Karpas-422 (cell line): ENCODE data around the gene MYNN. TPM values are rescaled to one million over a fixed set of nuclear protein-coding genes. Genes with fewer than 3 reads are reported as not detected.

ENCODE experiments used
- DNase-seq: peaks from one replicate; pipeline ENCODE4 v3.0.0-alpha.2; 2015
- H2AFZ ChIP-seq: fragments of 200-600 bp; sonication (generic); 2 replicates; pipeline ENCODE4 v1.6.1; 2014; ENCODE audit warnings: antibody characterized with exemption, low read length, mixed read lengths
- H3K27ac ChIP-seq: fragments of 200-600 bp; sonication (generic); 2 replicates; pipeline ENCODE4 v1.5.1; 2014; ENCODE audit warnings: mild to moderate bottlenecking, low read length, moderate library complexity
- H3K27me3 ChIP-seq: fragments of 200-600 bp; sonication (generic); 2 replicates; pipeline ENCODE4 v1.6.1; 2014; ENCODE audit warnings: low read length, mixed read lengths
- H3K36me3 ChIP-seq: fragments of 200-600 bp; sonication (generic); 2 replicates; pipeline ENCODE4 v1.6.1; 2014; ENCODE audit warnings: low read length, mixed read lengths; ENCODE audit not compliant: insufficient read depth
- H3K4me1 ChIP-seq: fragments of 200-600 bp; sonication (generic); 2 replicates; pipeline ENCODE4 v1.6.1; 2014; ENCODE audit warnings: mild to moderate bottlenecking, low read length, mixed read lengths
- H3K4me2 ChIP-seq: fragments of 200-600 bp; sonication (generic); 2 replicates; pipeline ENCODE4 v1.6.1; 2014; ENCODE audit warnings: low read length, low read depth, mild to moderate bottlenecking; ENCODE audit not compliant: poor library complexity, severe bottlenecking
- H3K4me3 ChIP-seq: fragments of 200-600 bp; sonication (generic); 2 replicates; pipeline ENCODE4 v1.5.1; 2014; ENCODE audit warnings: mild to moderate bottlenecking, antibody characterized with exemption, low read length, mixed read lengths
- H3K79me2 ChIP-seq: fragments of 200-600 bp; sonication (generic); 2 replicates; pipeline ENCODE4 v1.6.1; 2014; ENCODE audit warnings: mild to moderate bottlenecking, low read length, mixed read lengths
- H3K9ac ChIP-seq: fragments of 200-600 bp; sonication (generic); 2 replicates; pipeline ENCODE4 v1.6.0; 2014; ENCODE audit warnings: low read length
- H3K9me2 ChIP-seq: fragments of 200-600 bp; sonication (generic), shearing (Covaris generic); replicated peaks from 2 replicates; pipeline ENCODE4 v1.6.0; 2014; ENCODE audit warnings: mild to moderate bottlenecking, low read length, moderate library complexity; ENCODE audit not compliant: insufficient read depth
- H3K9me3 ChIP-seq: fragments of 300-700, 200-600 bp; sonication (generic); 2 replicates; pipeline ENCODE4 v1.6.1; 2014; ENCODE audit warnings: low read length, mixed read lengths
- H4K20me1 ChIP-seq: fragments of 200-600 bp; sonication (generic); 2 replicates; pipeline ENCODE4 v1.6.1; 2014; ENCODE audit warnings: mild to moderate bottlenecking, antibody characterized with exemption, low read length, low read depth; ENCODE audit not compliant: insufficient read depth
- total RNA-seq: library from RNA; depleted of rRNA; stranded (reverse); fragments of >200 nt; shearing (Covaris generic); gene quantifications from 2 replicates; pipeline ENCODE4 v1.2.3, GENCODE V29; 2014; ENCODE audit warnings: low replicate concordance

The MYNN gene
- total RNA-seq, 1 experiment from 2014 or later, result 22.7 TPM

DNA sequence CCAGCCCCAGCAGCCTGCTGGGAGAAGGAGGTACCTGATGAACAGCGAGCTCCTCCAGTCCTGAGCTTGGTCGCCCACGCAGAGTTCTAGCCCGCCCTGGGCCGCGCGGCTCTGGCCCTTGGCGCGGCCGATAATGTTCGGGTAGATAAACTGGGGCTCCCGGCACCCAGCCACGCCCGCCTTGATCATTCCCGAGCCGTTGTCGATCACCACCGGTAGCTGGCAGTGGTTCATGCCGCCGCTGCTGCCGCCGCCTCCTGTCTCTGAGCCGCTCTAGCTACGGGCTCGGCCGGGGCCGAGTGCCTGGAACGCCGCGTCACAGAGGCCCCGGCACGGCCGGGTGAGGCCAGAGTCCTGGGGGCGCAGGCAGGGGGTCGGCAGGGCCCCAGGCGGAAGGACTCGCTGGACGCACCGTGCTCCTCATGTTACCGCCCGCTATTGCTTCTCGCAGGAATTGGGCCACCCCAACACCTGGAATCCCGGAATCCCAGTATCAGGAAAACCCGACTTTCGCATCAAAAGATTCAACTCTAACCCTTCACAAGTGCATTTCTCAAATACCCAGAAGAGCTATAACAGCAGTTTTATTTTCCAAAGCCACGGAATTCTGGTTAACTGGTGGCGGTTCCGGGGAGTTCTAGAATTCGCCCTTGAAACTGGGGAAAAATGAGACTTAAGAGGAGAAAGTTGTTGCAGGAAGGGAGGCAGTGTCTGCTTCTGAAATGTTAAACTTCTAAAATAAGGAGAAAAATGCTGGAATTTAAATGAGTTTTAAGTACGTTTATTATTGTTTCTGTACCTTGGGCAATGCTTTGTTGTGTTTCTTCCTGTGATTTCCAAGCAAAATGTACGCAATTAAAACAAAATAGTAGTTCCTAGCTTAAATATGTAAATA, 3.7 kb upstream of the MYNN start, which contains the start of gene ACTRT3:
ACTRT3 (minus strand) TSS at position 275 of the 895 bp plus-strand sequence; CDS start at position 234, 41 bp downstream.
- H3K27ac ChIP-seq, result peak within 1 kb of the TSS; percentile 92
- H3K79me2 ChIP-seq, result peaks cover 13% of the 10 kb centered on the region
- peak within 1 kb of the TSS; percentile 74 for H3K9ac ChIP-seq
- H2AFZ ChIP-seq, result peak within 1 kb of the TSS; percentile 95
- H3K4me3 ChIP-seq, result peak within 1 kb of the TSS; percentile 73
- H3K27me3 ChIP-seq, result no peaks in the 10 kb centered on the region
- H3K4me2 ChIP-seq, result peak within 1 kb of the TSS; percentile 86
- no peaks in the 10 kb centered on the region for H3K9me3 ChIP-seq
- peaks cover 25% of the 10 kb centered on the region for H3K4me1 ChIP-seq
- H4K20me1 ChIP-seq, result no peaks in the 10 kb centered on the region
- DNase-seq, result peak; percentile 86
- H3K36me3 ChIP-seq, result peaks cover 4% of the 10 kb centered on the region; the same call in 1 of the 2 replicates
- H3K9me2 ChIP-seq, result no peaks in the 10 kb centered on the region

DNA sequence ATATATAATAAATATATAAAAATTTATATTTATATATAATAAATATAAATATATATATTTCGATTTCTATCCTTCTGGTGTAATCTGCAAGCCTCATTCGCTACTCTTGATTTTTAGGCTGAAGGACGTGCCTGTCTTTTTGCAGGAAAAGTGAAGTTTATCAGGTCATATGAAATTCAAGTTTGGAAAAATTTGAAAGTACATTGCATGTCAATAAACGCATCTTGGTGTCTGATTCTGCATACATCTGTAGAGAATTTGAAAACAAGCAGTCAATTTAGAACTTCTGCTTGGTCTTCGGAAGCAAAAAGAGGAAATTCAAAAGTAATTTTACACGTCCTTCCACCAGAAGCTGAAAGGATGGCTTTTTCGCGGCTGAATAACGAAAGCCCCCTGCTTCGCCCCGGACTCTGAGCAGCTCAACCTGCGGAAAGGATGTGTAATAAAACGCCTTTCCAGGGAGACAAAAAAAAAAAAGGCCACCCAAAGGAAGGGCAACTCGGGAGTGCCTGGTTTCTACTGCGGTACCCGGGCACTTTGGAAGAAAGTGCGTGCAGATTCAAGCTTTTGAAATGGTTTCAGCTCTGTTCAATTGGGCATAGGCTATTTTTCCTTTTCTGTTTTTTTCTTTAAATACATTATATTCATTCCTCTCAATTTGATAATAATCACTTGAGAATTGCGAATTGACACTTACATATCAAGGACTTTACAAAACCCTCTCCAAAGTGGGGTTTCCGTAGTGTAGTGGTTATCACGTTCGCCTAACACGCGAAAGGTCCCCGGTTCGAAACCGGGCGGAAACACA, 1.5 kb upstream of the MYNN start:
- peak overlapping the region; percentile 99 for H3K4me2 ChIP-seq
- peak overlapping the region; percentile 97 for H3K9ac ChIP-seq
- no peaks in the 10 kb centered on the region for H3K9me3 ChIP-seq
- peak; percentile 93 for DNase-seq
- peak overlapping the region; percentile 97 for H3K4me3 ChIP-seq
- no peaks in the 10 kb centered on the region for H3K27me3 ChIP-seq
- H3K79me2 ChIP-seq, result peaks cover 33% of the 10 kb centered on the region
- peaks cover 24% of the 10 kb centered on the region; the same call in 1 of the 2 replicates for H3K36me3 ChIP-seq
- peak overlapping the region; percentile 86 for H2AFZ ChIP-seq
- H4K20me1 ChIP-seq, result no peaks in the 10 kb centered on the region
- peak overlapping the region; percentile 98 for H3K27ac ChIP-seq
- H3K4me1 ChIP-seq, result peaks cover 35% of the 10 kb centered on the region
- H3K9me2 ChIP-seq, result no peaks in the 10 kb centered on the region

DNA sequence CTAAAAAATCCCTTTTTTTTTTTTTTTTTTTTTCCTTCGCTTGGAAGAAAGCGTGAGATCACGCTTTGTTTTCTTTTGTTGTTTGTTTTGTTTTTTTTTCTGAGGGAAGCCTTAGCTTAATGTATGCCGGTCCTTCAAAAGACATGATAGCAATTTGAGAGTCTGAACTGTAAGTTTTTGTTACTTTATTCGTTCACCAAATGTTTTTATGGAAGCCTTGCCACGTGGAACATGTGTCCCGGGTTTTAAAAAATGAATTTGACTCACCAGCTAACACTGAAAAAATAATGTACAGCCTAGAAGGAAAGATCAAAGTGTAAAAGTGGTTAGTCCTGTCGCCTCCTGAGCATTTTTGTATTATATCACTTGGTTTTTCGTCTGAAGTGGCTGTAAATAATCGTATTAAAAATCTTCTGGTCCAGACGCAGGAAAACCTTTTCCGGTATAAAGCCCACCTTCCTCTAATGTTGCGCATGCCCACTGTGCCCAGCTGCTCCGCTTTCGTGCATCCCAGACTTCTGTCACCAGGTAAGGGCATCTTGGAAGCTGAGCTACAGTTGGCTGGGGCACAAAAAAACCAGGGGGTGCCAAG, 795 bp upstream of the MYNN start:
- Histone ChIP-seq H4K20me1 (no peaks in the 10 kb centered on the region), H3K9me3 (no peaks in the 10 kb centered on the region), H3K9ac (peak overlapping the region; percentile 97), H3K79me2 (peaks cover 40% of the 10 kb centered on the region), H3K9me2 (no peaks in the 10 kb centered on the region), H3K4me2 (peak overlapping the region; percentile 99), H3K27me3 (no peaks in the 10 kb centered on the region), H3K4me1 (peaks cover 35% of the 10 kb centered on the region), H3K36me3 (peaks cover 27% of the 10 kb centered on the region), H3K4me3 (peak overlapping the region; percentile 97), H3K27ac (peak overlapping the region; percentile 98), H2AFZ (peak overlapping the region; percentile 52; the same call in 1 of the 2 replicates)
- DNase-seq, result peak; percentile 91

DNA sequence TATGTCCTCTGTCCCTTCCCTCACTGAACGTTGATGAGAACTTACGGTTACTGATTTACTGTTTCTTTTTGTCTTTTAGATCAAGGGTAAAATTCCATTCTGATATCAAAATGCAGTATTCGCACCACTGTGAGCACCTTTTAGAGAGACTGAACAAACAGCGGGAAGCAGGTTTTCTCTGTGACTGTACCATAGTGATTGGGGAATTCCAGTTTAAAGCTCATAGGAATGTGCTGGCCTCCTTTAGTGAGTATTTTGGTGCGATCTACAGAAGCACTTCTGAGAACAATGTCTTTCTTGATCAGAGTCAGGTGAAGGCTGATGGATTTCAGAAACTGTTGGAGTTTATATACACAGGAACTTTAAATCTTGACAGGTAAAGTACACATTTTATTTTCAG, 990 bp downstream of the MYNN start:
- Histone ChIP-seq H3K4me1 (peaks cover 35% of the 10 kb centered on the region), H2AFZ (no peak overlapping the region), H3K9ac (peak overlapping the region; percentile 97), H3K27ac (no peak overlapping the region), H3K4me2 (peak overlapping the region; percentile 99), H4K20me1 (no peaks in the 10 kb centered on the region), H3K9me3 (no peaks in the 10 kb centered on the region), H3K79me2 (peaks cover 58% of the 10 kb centered on the region), H3K9me2 (no peaks in the 10 kb centered on the region), H3K27me3 (no peaks in the 10 kb centered on the region), H3K4me3 (peak overlapping the region; percentile 97), H3K36me3 (peaks cover 43% of the 10 kb centered on the region)
- no peak for DNase-seq

DNA sequence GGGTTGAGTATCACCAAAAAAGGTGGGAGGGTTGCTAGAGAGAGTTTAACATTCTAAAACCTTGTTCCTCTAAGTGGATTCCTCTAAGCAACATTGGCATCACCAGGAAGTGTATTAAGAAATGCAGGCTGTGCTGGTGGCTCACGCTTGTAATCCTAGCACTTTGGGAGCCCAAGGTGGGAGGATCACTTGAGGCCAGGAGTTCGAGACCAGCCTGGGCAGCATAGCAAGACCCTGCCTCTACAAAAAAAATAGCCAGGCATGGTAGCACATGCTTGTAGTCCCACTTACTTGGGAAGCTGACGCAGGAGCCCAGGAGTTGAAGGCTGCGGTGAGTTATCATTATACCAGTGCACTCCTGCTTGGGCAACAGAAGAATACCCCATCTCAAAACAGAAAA, 4.6 kb downstream of the MYNN start:
- H3K9me3 ChIP-seq, result no peaks in the 10 kb centered on the region
- H3K4me2 ChIP-seq, result no peak overlapping the region
- no peak overlapping the region for H2AFZ ChIP-seq
- H3K27ac ChIP-seq, result no peak overlapping the region
- no peak for DNase-seq
- H3K9ac ChIP-seq, result no peak overlapping the region
- no peaks in the 10 kb centered on the region for H4K20me1 ChIP-seq
- peaks cover 78% of the 10 kb centered on the region for H3K79me2 ChIP-seq
- no peaks in the 10 kb centered on the region for H3K27me3 ChIP-seq
- H3K9me2 ChIP-seq, result no peaks in the 10 kb centered on the region
- H3K36me3 ChIP-seq, result peaks cover 75% of the 10 kb centered on the region
- H3K4me3 ChIP-seq, result no peak overlapping the region
- H3K4me1 ChIP-seq, result peaks cover 26% of the 10 kb centered on the region

DNA sequence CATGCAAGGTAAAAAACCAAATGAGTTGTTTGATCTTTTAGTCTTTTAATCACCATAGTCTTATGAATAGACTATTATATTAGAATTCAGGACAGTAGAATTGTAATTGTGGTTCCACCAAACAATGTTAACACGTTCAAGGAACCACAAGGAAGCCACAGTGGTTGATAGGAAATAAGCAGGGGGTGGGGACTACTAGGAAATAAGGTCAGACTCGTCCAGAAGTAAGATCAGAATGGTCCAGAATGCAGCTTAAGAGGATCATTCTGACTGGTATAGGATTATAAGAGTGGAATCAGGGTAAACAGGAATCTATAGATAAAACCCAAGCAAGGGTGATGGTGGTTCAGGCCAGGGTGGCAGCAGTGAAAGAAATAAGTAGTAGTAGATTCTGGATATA, 7.5 kb downstream of the MYNN start:
- H3K4me3 ChIP-seq, result no peak overlapping the region
- no peaks in the 10 kb centered on the region for H3K9me3 ChIP-seq
- H4K20me1 ChIP-seq, result no peaks in the 10 kb centered on the region
- peaks cover 7% of the 10 kb centered on the region for H3K4me1 ChIP-seq
- DNase-seq, result no peak
- H3K9me2 ChIP-seq, result no peaks in the 10 kb centered on the region
- no peak overlapping the region for H3K27ac ChIP-seq
- H3K4me2 ChIP-seq, result no peak overlapping the region
- H3K27me3 ChIP-seq, result no peaks in the 10 kb centered on the region
- H3K36me3 ChIP-seq, result peaks cover 86% of the 10 kb centered on the region
- H3K9ac ChIP-seq, result no peak overlapping the region
- peaks cover 53% of the 10 kb centered on the region for H3K79me2 ChIP-seq
- no peak overlapping the region for H2AFZ ChIP-seq

DNA sequence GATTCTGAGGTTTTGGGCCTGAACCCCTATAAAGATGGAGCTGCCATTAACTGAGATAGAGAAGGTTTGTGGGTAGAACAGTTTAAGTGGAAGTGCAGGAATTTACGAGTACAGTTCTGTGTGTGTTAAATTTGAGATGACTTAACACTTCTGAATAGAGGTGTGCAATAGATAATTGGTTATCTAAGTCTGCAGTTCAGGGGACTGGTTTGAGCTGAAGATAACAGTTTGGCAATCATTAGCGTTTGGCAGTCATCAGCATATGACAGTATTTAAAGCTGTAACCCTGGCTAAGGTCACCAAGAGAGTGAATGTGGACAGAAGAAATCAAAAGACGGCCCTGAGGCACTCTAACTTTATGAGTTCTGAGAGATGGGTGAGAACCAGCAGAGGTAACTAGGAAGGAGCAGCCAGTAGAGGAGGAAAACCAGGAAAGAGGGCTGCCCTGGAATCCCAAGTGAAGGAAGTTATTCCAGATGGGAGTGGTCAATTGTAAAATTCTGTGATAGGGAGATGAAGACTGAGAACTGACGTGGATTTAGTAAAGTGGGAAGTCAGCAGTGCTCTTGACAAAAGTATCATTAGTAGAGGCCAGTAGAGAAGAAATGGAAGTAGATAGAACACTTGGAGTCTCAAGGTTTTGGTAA, 8.1 kb downstream of the MYNN start:
- H3K36me3 ChIP-seq, result peaks cover 86% of the 10 kb centered on the region
- no peak overlapping the region for H3K9ac ChIP-seq
- no peaks in the 10 kb centered on the region for H4K20me1 ChIP-seq
- no peak for DNase-seq
- peaks cover under 1% of the 10 kb centered on the region for H3K4me1 ChIP-seq
- H3K4me3 ChIP-seq, result no peak overlapping the region
- H3K4me2 ChIP-seq, result no peak overlapping the region
- peaks cover 47% of the 10 kb centered on the region for H3K79me2 ChIP-seq
- no peak overlapping the region for H3K27ac ChIP-seq
- H3K9me2 ChIP-seq, result no peaks in the 10 kb centered on the region
- no peaks in the 10 kb centered on the region for H3K27me3 ChIP-seq
- H3K9me3 ChIP-seq, result no peaks in the 10 kb centered on the region
- no peak overlapping the region for H2AFZ ChIP-seq
